ENCODE measurements around the gene ZNF577. TPM values are rescaled to one million over a fixed set of nuclear protein-coding genes. Genes with fewer than 3 reads are reported as not detected.

Gene ZNF577
- polyA plus RNA-seq (2013, experiment 1 of 2) = 13.3 TPM
- polyA plus RNA-seq (2013, experiment 2 of 2) = 12.7 TPM

DNA sequence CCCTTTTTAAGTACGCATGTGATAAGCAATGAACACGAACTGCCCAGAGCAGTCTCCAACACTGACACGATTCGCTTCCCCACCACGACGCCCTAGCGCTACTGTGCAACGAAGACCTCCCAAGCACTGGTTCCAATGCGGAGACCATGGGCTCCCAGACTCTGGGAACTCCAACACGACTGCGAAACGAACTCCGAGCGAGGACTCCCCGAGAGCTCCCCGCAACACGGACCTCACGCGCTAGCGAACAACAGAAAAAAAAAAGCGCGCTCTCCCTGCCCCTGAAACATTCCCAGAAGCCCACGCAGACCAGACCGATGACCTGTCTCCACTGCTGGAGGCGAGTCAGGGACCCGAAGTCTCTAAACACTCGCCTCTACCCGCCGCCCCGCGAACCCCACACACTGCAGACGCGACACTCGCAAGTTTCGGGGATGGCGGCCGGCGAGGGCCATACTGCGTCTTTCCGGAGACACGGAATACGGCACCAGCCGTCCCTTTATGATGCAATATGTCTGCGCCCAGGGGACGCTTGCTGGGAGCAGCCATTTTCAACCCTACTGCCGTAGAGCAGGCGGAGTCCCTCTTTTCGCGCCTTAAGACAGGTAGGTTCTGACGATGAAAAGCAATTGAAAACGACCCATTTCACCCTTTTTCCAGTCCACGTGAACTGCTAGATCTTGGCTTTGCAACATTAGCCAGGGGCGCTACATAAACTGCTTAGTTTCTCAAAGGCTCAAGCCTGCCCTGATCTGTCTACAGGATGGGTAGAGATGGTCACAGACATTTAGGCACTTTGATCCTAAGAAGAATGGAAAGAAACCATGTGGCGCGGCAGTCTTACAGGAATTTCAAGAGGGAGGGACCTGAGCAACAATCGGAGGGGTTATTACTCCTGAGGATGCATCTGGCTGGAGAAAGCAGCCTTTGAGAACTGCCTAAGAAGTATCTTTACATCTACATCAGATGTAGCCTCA lies at the start of gene ZNF577:
Gene ZNF577, minus strand, starts transcription at position 430 of the 977 bp plus-strand sequence. CDS start 7,569 bp downstream, outside the sequence.
- no CpG with 5 or more reads among the region's 56 CpGs for WGBS (ENCODE audit: extremely low coverage, insufficient coverage, low lambda C conversion rate)
- H3K4me2 ChIP-seq (ENCODE audit: low read length) = peak within 1 kb of the TSS; percentile 38
- H3K4ac ChIP-seq (ENCODE audit: low read depth, low read length) = peak within 1 kb of the TSS; percentile 60
- H3K56ac ChIP-seq (ENCODE audit: low read length) = peak within 1 kb of the TSS; percentile 86
- H3K18ac ChIP-seq (ENCODE audit: low read length) = no peak within 1 kb of the TSS
- peaks cover 20% of the 10 kb centered on the region for H3K36me3 ChIP-seq (ENCODE audit: control insufficient read depth, insufficient read depth, low read length)
- H3K79me1 ChIP-seq (ENCODE audit: low read length) = no peaks in the 10 kb centered on the region
- H2BK120ac ChIP-seq (ENCODE audit: low read depth, low read length) = no peak within 1 kb of the TSS
- H3K9ac ChIP-seq (ENCODE audit: low read length) = peak within 1 kb of the TSS; percentile 73
- H4K8ac ChIP-seq (ENCODE audit: low read depth, low read length) = no peak within 1 kb of the TSS
- H2BK5ac ChIP-seq (ENCODE audit: low read length) = no peak within 1 kb of the TSS
- H3K79me2 ChIP-seq (ENCODE audit: control insufficient read depth, insufficient read depth, low read length) = no peaks in the 10 kb centered on the region
- no peak within 1 kb of the TSS for H2AK5ac ChIP-seq (ENCODE audit: low read length)
- no peaks in the 10 kb centered on the region for H3K4me1 ChIP-seq (ENCODE audit: control insufficient read depth, low read depth, low read length)
- peak; percentile 98 for DNase-seq
- no peak within 1 kb of the TSS for H4K5ac ChIP-seq (ENCODE audit: low read length)
- no peaks in the 10 kb centered on the region for H3K27me3 ChIP-seq (ENCODE audit: insufficient read depth, low read length, poor library complexity)
- H3K27ac ChIP-seq (ENCODE audit: low read depth, low read length) = peak within 1 kb of the TSS; percentile 28
- H3K23ac ChIP-seq (ENCODE audit: low read length) = no peak within 1 kb of the TSS
- no peak within 1 kb of the TSS for H2BK15ac ChIP-seq (replicated peaks; ENCODE audit: low read depth)
- peak within 1 kb of the TSS; percentile 69 for H3K4me3 ChIP-seq (ENCODE audit: low read length)

DNA sequence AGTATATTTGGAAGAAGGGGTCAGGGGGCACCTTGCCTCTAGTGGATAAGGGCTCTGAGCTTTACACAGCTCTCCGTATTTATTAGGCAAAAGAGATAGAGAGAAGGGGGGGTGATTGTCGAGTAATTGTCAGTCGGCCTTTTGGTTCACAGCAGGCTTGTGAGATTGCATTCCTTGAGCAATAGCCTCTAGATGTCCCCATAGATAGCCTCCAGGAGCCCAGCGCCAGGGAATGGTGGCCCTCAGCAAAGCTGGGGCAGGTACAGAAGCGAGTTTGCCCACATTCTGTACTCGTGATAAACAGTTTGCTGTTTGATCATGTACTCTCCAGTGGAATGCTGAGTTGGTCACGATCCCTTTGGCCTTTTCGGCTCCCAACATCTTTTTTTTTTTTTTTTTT lies 44.2 kb upstream of the ZNF577 start:
- no peak overlapping the region for H2BK5ac ChIP-seq (ENCODE audit: low read length)
- H3K18ac ChIP-seq (ENCODE audit: low read length) = no peak overlapping the region
- DNase-seq = peak; percentile 50
- no peak overlapping the region for H3K4me2 ChIP-seq (ENCODE audit: low read length)
- peaks cover 2% of the 10 kb centered on the region for H3K4me1 ChIP-seq (ENCODE audit: control insufficient read depth, low read depth, low read length)
- H2BK120ac ChIP-seq (ENCODE audit: low read depth, low read length) = no peak overlapping the region
- peaks cover 11% of the 10 kb centered on the region for H3K79me2 ChIP-seq (ENCODE audit: control insufficient read depth, insufficient read depth, low read length)
- no peak overlapping the region for H3K4ac ChIP-seq (ENCODE audit: low read depth, low read length)
- H3K79me1 ChIP-seq (ENCODE audit: low read length) = peaks cover 6% of the 10 kb centered on the region
- H3K4me3 ChIP-seq (ENCODE audit: low read length) = no peak overlapping the region
- peaks cover 6% of the 10 kb centered on the region for H3K36me3 ChIP-seq (ENCODE audit: control insufficient read depth, insufficient read depth, low read length)
- no peak overlapping the region for H3K56ac ChIP-seq (ENCODE audit: low read length)
- no peak overlapping the region for H4K5ac ChIP-seq (ENCODE audit: low read length)
- no CpG with 5 or more reads among the region's 8 CpGs for WGBS (ENCODE audit: extremely low coverage, insufficient coverage, low lambda C conversion rate)
- no peak overlapping the region for H2AK5ac ChIP-seq (ENCODE audit: low read length)
- H3K27me3 ChIP-seq (ENCODE audit: insufficient read depth, low read length, poor library complexity) = no peaks in the 10 kb centered on the region
- H3K23ac ChIP-seq (ENCODE audit: low read length) = no peak overlapping the region
- H3K9ac ChIP-seq (ENCODE audit: low read length) = no peak overlapping the region
- no peak overlapping the region for H3K27ac ChIP-seq (ENCODE audit: low read depth, low read length)
- no peak overlapping the region for H2BK15ac ChIP-seq (replicated peaks; ENCODE audit: low read depth)
- no peak overlapping the region for H4K8ac ChIP-seq (ENCODE audit: low read depth, low read length)

DNA sequence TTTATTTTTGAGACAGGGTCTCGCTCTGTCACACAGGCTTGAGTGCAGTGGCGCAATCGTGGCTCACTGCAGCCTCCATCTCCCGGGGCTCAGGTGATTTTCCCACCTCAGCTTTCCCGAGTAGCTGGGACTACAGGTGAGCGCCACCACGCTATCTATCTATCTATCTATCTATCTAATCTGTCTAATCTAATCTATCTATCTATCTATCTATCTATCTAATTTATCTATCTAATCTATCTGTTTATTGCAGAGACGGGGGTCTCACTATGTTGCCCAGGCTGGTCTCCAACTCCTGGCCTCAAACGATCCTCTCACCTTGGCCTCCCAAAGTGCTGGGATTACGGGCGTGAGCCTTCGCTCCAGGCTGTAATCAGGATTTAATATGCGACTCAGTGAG lies 40.1 kb upstream of the ZNF577 start:
- Histone ChIP-seq H3K56ac (ENCODE audit: low read length) (peak overlapping the region; percentile 96), H3K79me1 (ENCODE audit: low read length) (peaks cover 3% of the 10 kb centered on the region), H3K4me1 (ENCODE audit: control insufficient read depth, low read depth, low read length) (peaks cover 2% of the 10 kb centered on the region), H3K79me2 (ENCODE audit: control insufficient read depth, insufficient read depth, low read length) (peaks cover 11% of the 10 kb centered on the region), H2BK15ac (replicated peaks; ENCODE audit: low read depth) (no peak overlapping the region), H3K18ac (ENCODE audit: low read length) (peak overlapping the region; percentile 1), H3K23ac (ENCODE audit: low read length) (no peak overlapping the region), H2AK5ac (ENCODE audit: low read length) (no peak overlapping the region), H3K27me3 (ENCODE audit: insufficient read depth, low read length, poor library complexity) (no peaks in the 10 kb centered on the region), H4K5ac (ENCODE audit: low read length) (peak overlapping the region; percentile 90), H4K8ac (ENCODE audit: low read depth, low read length) (no peak overlapping the region), H3K4ac (ENCODE audit: low read depth, low read length) (peak overlapping the region; percentile 62), H3K27ac (ENCODE audit: low read depth, low read length) (no peak overlapping the region), H3K4me2 (ENCODE audit: low read length) (peak overlapping the region; percentile 51), H2BK120ac (ENCODE audit: low read depth, low read length) (no peak overlapping the region), H3K9ac (ENCODE audit: low read length) (peak overlapping the region; percentile 81), H2BK5ac (ENCODE audit: low read length) (no peak overlapping the region), H3K36me3 (ENCODE audit: control insufficient read depth, insufficient read depth, low read length) (no peaks in the 10 kb centered on the region), H3K4me3 (ENCODE audit: low read length) (peak overlapping the region; percentile 75)
- WGBS (ENCODE audit: extremely low coverage, insufficient coverage, low lambda C conversion rate) = no CpG with 5 or more reads among the region's 13 CpGs
- DNase-seq = no peak

DNA sequence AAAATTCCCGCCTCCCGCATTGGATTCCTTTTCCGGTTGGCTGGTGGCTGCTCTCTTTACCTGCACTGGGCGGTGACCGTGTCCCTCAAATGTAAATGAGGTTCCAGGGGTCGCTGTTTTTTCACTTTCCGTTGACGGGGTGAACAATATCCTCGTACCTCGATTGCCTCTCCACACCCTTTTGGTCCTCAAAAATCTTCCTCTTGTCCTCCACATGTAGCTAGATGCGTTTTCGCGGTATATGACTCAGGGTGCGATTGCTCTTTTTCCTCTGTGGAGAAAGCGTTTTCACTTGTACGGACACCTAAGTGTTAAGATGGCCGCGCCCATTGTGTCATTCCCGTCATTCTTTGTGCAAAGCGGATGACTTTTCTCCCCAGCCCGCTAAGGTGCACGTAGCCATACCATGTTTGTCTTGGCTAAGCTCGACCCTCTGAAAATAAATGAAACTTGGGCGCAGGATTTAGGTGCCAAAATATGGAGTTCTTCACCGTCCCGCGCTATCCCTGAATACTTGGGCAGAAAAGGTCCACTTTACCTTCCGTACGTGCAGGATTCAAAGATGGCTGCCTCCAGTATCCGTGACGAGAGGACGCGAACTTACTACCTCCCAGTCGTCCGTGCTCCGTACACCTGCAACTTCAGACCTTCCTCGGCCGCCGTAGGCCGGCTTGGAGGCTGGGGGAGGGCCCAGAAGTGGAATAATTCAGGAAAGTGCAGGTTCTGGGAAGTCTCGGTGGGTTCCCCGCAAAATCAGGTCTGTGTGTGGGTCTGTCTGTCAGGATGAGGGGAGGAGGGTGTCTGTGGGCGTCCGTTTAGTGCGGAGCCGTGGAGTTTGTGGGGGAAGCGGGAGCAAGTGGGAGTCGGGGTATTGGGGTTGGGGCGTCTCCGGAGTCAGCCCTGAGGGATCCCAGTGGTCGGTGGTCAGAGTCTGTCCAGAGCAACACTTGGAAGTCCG lies 39.3 kb upstream of the ZNF577 start, which contains the start of gene ZNF613:
Gene ZNF613, plus strand, starts transcription at position 689 of the 958 bp plus-strand sequence. CDS start 8,749 bp downstream, outside the sequence.
- Histone ChIP-seq H3K36me3 (ENCODE audit: control insufficient read depth, insufficient read depth, low read length) (no peaks in the 10 kb centered on the region), H4K8ac (ENCODE audit: low read depth, low read length) (no peak within 1 kb of the TSS), H3K56ac (ENCODE audit: low read length) (peak within 1 kb of the TSS; percentile 96), H3K79me2 (ENCODE audit: control insufficient read depth, insufficient read depth, low read length) (peaks cover 11% of the 10 kb centered on the region), H2BK5ac (ENCODE audit: low read length) (peak within 1 kb of the TSS; percentile 94), H3K27ac (ENCODE audit: low read depth, low read length) (peak within 1 kb of the TSS; percentile 49), H4K5ac (ENCODE audit: low read length) (peak within 1 kb of the TSS; percentile 90), H3K27me3 (ENCODE audit: insufficient read depth, low read length, poor library complexity) (no peaks in the 10 kb centered on the region), H2BK15ac (replicated peaks; ENCODE audit: low read depth) (no peak within 1 kb of the TSS), H3K9ac (ENCODE audit: low read length) (peak within 1 kb of the TSS; percentile 81), H2BK120ac (ENCODE audit: low read depth, low read length) (peak within 1 kb of the TSS; percentile 75), H3K4me3 (ENCODE audit: low read length) (peak within 1 kb of the TSS; percentile 75), H3K23ac (ENCODE audit: low read length) (no peak within 1 kb of the TSS), H3K18ac (ENCODE audit: low read length) (peak within 1 kb of the TSS; percentile 83), H3K4ac (ENCODE audit: low read depth, low read length) (peak within 1 kb of the TSS; percentile 85), H3K4me2 (ENCODE audit: low read length) (peak within 1 kb of the TSS; percentile 51), H2AK5ac (ENCODE audit: low read length) (no peak within 1 kb of the TSS), H3K79me1 (ENCODE audit: low read length) (peaks cover 3% of the 10 kb centered on the region), H3K4me1 (ENCODE audit: control insufficient read depth, low read depth, low read length) (peaks cover 2% of the 10 kb centered on the region)
- DNase-seq = peak; percentile 98
- WGBS (ENCODE audit: extremely low coverage, insufficient coverage, low lambda C conversion rate) = no CpG with 5 or more reads among the region's 52 CpGs

DNA sequence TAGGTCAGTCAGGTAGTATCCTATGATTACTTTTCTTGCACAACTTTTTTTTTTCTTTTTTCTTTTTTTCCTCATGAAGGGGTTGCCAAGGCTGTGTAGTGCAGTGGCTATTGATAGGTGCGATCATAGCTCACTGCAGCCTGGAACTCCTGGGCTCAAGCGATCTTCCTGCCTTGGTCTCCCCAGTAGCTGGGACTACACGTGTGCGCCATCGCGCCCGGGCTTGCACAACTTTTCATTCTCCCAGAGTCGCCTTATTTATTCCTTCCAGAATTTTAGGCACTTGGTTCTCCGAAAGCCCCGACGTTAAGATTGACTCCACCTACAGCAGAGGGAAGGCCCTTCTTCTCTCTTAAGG lies 38.7 kb upstream of the ZNF577 start:
- Histone ChIP-seq H3K27ac (ENCODE audit: low read depth, low read length) (no peak overlapping the region), H3K4me1 (ENCODE audit: control insufficient read depth, low read depth, low read length) (peaks cover 2% of the 10 kb centered on the region), H4K5ac (ENCODE audit: low read length) (no peak overlapping the region), H3K23ac (ENCODE audit: low read length) (no peak overlapping the region), H3K4me3 (ENCODE audit: low read length) (no peak overlapping the region), H3K4me2 (ENCODE audit: low read length) (peak overlapping the region; percentile 32), H2AK5ac (ENCODE audit: low read length) (no peak overlapping the region), H3K18ac (ENCODE audit: low read length) (peak overlapping the region; percentile 83), H3K27me3 (ENCODE audit: insufficient read depth, low read length, poor library complexity) (no peaks in the 10 kb centered on the region), H3K36me3 (ENCODE audit: control insufficient read depth, insufficient read depth, low read length) (no peaks in the 10 kb centered on the region), H2BK5ac (ENCODE audit: low read length) (no peak overlapping the region), H4K8ac (ENCODE audit: low read depth, low read length) (no peak overlapping the region), H2BK120ac (ENCODE audit: low read depth, low read length) (no peak overlapping the region), H3K79me2 (ENCODE audit: control insufficient read depth, insufficient read depth, low read length) (peaks cover 11% of the 10 kb centered on the region), H2BK15ac (replicated peaks; ENCODE audit: low read depth) (no peak overlapping the region), H3K9ac (ENCODE audit: low read length) (no peak overlapping the region), H3K56ac (ENCODE audit: low read length) (peak overlapping the region; percentile 51), H3K4ac (ENCODE audit: low read depth, low read length) (no peak overlapping the region), H3K79me1 (ENCODE audit: low read length) (peaks cover 3% of the 10 kb centered on the region)
- no CpG with 5 or more reads among the region's 11 CpGs for WGBS (ENCODE audit: extremely low coverage, insufficient coverage, low lambda C conversion rate)
- DNase-seq = no peak

All from mesendoderm (in vitro differentiated cells).